HG03432 (cell line): ENCODE measurements around the gene TNFAIP8.

Experiments used
- ATAC-seq: cut with Tn5 transposase; IDR thresholded peaks from one replicate; pipeline ENCODE4 v1.9.1; 2021; ENCODE audit warnings: mild to moderate bottlenecking, moderate library complexity; ENCODE audit not compliant: unreplicated experiment

Gene TNFAIP8

GRCh38 chr5:119345861-119346260 lies 10.0 kb upstream of the TNFAIP8 start:
- no peak for ATAC-seq

GRCh38 chr5:119346394-119346793 lies 9.4 kb upstream of the TNFAIP8 start:
- no peak for ATAC-seq

- ATAC-seq, result no peak
Observed at GRCh38 chr5:119347574-119347973, 8.2 kb upstream of the TNFAIP8 start.

GRCh38 chr5:119347991-119348390 lies 7.8 kb upstream of the TNFAIP8 start:
- ATAC-seq, result no peak

GRCh38 chr5:119353213-119353612 lies 2.6 kb upstream of the TNFAIP8 start:
- ATAC-seq, result no peak

- ATAC-seq, result peak; percentile 72
Observed at GRCh38 chr5:119353686-119354366, 2.0 kb upstream of the TNFAIP8 start.

GRCh38 chr5:119354537-119355243 lies 1.1 kb upstream of the TNFAIP8 start:
- ATAC-seq, result peak; percentile 11

GRCh38 chr5:119355244-119355638 lies 578 bp upstream of the TNFAIP8 start:
- ATAC-seq, result peak; percentile 30

GRCh38 chr5:119356612-119357188 lies 881 bp downstream of the TNFAIP8 start:
- ATAC-seq, result no peak

- ATAC-seq, result no peak
Observed at GRCh38 chr5:119357270-119357669, 1.5 kb downstream of the TNFAIP8 start.

- no peak for ATAC-seq
Observed at GRCh38 chr5:119357808-119358529, 2.1 kb downstream of the TNFAIP8 start.

- ATAC-seq, result no peak
Observed at GRCh38 chr5:119358530-119358900, 2.7 kb downstream of the TNFAIP8 start.

GRCh38 chr5:119358901-119359603 lies 3.2 kb downstream of the TNFAIP8 start:
- ATAC-seq, result no peak

- ATAC-seq, result no peak
Observed at GRCh38 chr5:119359737-119360413, 4.1 kb downstream of the TNFAIP8 start.

GRCh38 chr5:119360905-119361593 lies 5.2 kb downstream of the TNFAIP8 start:
- ATAC-seq, result no peak

GRCh38 chr5:119361594-119362125 lies 5.8 kb downstream of the TNFAIP8 start:
- no peak for ATAC-seq

GRCh38 chr5:119362714-119363113 lies 6.9 kb downstream of the TNFAIP8 start:
- ATAC-seq, result no peak

GRCh38 chr5:119363271-119363670 lies 7.5 kb downstream of the TNFAIP8 start:
- no peak for ATAC-seq

GRCh38 chr5:119363936-119364335 lies 8.1 kb downstream of the TNFAIP8 start:
- ATAC-seq, result peak; percentile 28
